Measurements from ENCODE around the gene DLGAP4. TPM values are rescaled to one million over a fixed set of nuclear protein-coding genes. Genes with fewer than 3 reads are reported as not detected.

DLGAP4 gene
- total and polyA plus RNA-seq, 2 of the 13 experiments (the other 11 are each of a cell fraction or from before 2014, with no cell fraction given): 15.2 to 26.7 TPM

- TF ChIP-seq NFAT5 (CRISPR knock-in tag; IDR thresholded peaks at IDR 0.05) (peak; percentile 77; the same call in 1 of the 2 replicates), ZNF816 (CRISPR knock-in tag; IDR thresholded peaks at IDR 0.05; ENCODE audit: borderline replicate concordance) (no peak; the same call in 1 of the 2 replicates), ZNF354B (CRISPR knock-in tag; IDR thresholded peaks at IDR 0.05) (no peak), AKNA (CRISPR knock-in tag; IDR thresholded peaks at IDR 0.05; ENCODE audit: borderline replicate concordance) (0 out of 2 replicates have a peak, but pooled peaks have one; percentile 55), ZSCAN12 (CRISPR knock-in tag; IDR thresholded peaks at IDR 0.05) (0 out of 2 replicates have a peak, but pooled peaks have one; percentile 44), NR2C2 (CRISPR knock-in tag; IDR thresholded peaks at IDR 0.05; ENCODE audit: borderline replicate concordance) (no peak; the same call in 1 of the 2 replicates), ZNF10 (CRISPR knock-in tag; IDR thresholded peaks at IDR 0.05; ENCODE audit: borderline replicate concordance, low read depth) (no peak), JARID2 (CRISPR knock-in tag; IDR thresholded peaks at IDR 0.05; ENCODE audit: insufficient replicate concordance) (peak; percentile 42), POGK (CRISPR knock-in tag; conservative IDR thresholded peaks at IDR 0.05) (peak; percentile 88; the same call in 1 of the 2 replicates), EZH2 (conservative IDR thresholded peaks at IDR 0.05; ENCODE audit: low read depth, low read length) (no peak), ZEB1 (IDR thresholded peaks at IDR 0.05; ENCODE audit: insufficient replicate concordance, low read depth) (no peak), ZNF724P (CRISPR knock-in tag; IDR thresholded peaks at IDR 0.05; ENCODE audit: borderline replicate concordance) (0 out of 2 replicates have a peak, but pooled peaks have one; percentile 22)
Observed at GRCh38 chr20:36460648-36461599, 154.8 kb downstream of the DLGAP4 start (continued).

All from HepG2 (cell line).